GM21619 (cell line): ENCODE data around the gene BTBD7.

ENCODE experiments used
- ATAC-seq: cut with Tn5 transposase; IDR thresholded peaks from one replicate; pipeline ENCODE4 v1.9.1; 2021; ENCODE audit not compliant: unreplicated experiment

BTBD7 gene

GRCh38 chr14:93302688-93303581, 29.9 kb downstream of the BTBD7 start:
- no peak for ATAC-seq

- ATAC-seq, result no peak
Observed at GRCh38 chr14:93301821-93302447, 30.9 kb downstream of the BTBD7 start.

GRCh38 chr14:93299866-93300265, 33.0 kb downstream of the BTBD7 start:
- no peak for ATAC-seq

DNA sequence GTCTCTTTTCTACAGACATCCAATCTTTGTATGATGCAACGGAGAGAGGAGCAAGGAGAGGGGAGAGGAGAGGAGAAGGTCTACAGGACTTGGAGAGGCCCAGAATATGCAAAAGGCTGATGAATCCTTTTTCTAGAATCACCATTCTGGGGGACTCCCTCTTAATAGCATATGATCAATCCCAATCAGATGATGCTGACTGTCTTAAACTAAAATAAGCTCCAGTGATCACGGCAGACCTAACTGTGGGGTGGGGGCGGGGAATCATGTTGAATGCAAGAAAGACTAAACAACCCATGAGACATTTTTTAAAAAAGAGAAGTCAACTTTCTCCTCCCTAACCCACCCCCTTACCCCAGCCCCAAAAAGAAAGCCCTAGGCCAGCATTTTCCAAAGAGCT, 33.4 kb downstream of the BTBD7 start:
- ATAC-seq, result no peak

DNA sequence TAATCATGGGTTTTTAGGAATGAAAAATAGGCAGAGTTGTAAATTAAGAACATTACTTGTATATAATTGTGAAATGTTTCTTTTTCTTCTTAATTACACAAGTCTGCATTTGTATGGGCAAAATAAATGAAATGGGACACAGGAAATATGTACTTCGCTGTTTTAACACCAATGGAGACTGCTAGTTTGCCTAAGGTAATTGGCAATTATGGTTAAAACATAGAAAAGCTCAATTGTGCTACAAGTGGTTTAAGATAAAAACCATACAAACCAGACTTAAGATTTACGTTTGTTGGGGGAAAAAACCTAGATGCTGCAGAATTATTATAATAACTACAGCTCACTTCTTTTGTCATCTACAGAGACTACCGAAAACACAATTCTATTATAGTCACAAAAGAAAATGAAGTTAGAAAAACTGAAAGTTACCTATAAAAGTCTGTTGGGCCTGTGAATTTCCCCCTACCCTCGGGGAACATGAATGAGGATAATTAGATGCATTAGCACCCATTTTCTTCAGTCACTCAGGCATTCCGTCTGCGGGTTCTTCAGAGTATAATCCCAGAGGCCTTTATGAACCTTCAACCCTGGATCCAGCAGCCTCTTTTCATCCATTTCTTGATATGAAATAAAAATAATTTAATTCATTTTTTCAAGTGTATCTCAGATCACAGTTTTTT, 37.2 kb downstream of the BTBD7 start:
- no peak for ATAC-seq

GRCh38 chr14:93286212-93286890, 46.5 kb downstream of the BTBD7 start:
- no peak for ATAC-seq

DNA sequence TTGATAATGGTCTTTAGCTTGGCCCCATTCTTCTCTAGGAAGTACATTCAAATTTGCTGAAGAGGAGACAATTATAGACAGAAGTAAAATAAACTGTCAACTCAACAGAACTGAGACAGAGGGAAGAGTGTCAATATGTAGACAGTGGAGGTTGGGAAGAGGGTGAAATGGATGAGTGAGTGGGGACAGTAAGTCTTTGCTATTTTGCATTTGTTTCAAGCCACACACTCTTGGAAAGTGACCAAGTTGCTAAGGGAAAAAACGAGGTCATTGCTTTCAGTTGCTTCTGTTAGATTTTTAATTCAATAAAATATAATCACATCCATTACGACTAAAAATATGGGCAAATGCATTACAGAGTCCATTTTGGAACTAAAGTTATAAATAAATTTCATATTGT, 47.8 kb downstream of the BTBD7 start:
- no peak for ATAC-seq

- no peak for ATAC-seq
Observed at GRCh38 chr14:93281937-93282336, 50.9 kb downstream of the BTBD7 start.

- ATAC-seq, result no peak
Observed at GRCh38 chr14:93280743-93281142, 52.1 kb downstream of the BTBD7 start.

- ATAC-seq, result no peak
Observed at GRCh38 chr14:93276031-93276716, 56.7 kb downstream of the BTBD7 start.

GRCh38 chr14:93274055-93274806, 58.6 kb downstream of the BTBD7 start:
- ATAC-seq, result no peak

- ATAC-seq, result no peak
Observed at GRCh38 chr14:93271111-93271510, 61.7 kb downstream of the BTBD7 start.

- no peak for ATAC-seq
Observed at GRCh38 chr14:93269341-93270068, 63.3 kb downstream of the BTBD7 start.

- ATAC-seq, result no peak
Observed at GRCh38 chr14:93268406-93268805, 64.4 kb downstream of the BTBD7 start.

GRCh38 chr14:93267149-93267711, 65.6 kb downstream of the BTBD7 start:
- ATAC-seq, result no peak

DNA sequence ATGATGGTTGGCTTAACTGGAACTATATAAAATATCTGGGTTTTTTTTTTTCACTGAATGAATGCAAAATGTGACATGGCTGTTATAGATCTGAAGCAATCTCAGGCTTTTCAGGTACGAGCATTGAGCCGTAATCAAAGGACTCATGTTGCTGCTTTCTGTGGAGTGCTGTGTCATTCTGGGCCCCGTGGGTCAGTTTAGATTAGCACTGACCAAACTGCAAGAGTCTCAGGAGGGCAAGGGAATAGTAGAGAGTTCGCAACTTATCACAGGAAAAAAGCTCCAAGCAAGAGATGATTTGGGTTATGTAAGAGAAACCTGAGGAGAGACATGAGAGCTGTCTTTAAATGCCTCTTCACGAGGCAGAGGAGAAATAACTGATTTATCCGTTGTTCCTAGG, 66.7 kb downstream of the BTBD7 start:
- ATAC-seq, result no peak

GRCh38 chr14:93263416-93263815, 69.4 kb downstream of the BTBD7 start:
- no peak for ATAC-seq

DNA sequence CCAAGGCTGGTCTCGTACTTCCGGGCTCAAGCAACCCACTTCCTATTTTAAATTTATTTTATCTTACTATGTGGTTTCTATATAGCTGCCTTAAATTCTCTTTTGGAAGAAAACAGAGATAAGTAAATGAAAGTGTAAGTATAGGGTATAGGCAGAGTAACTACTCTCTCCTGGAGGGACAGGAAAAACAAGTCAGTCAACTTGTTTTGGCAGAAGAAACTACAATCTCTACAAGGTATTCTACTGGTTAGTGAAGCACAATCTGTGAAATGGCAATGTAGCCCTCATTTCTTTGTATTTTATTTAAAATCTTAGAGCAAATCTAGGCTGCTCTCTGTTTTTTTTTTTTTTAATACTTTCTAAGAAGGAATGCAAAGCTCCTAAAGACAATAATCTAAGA, 70.4 kb downstream of the BTBD7 start:
- no peak for ATAC-seq
